Activated naive CD8-positive, alpha-beta T cell treated with anti-CD3 and anti-CD28 coated beads, Interleukin-2, amount 50 U/mL, for 16 hours (primary cell): ENCODE data around the gene MLLT1.

ENCODE experiments used
- DNase-seq: peaks from one replicate; pipeline ENCODE4 v3.0.0-alpha.2; 2020; ENCODE audit warnings: low read depth, low spot score

Gene MLLT1

DNA sequence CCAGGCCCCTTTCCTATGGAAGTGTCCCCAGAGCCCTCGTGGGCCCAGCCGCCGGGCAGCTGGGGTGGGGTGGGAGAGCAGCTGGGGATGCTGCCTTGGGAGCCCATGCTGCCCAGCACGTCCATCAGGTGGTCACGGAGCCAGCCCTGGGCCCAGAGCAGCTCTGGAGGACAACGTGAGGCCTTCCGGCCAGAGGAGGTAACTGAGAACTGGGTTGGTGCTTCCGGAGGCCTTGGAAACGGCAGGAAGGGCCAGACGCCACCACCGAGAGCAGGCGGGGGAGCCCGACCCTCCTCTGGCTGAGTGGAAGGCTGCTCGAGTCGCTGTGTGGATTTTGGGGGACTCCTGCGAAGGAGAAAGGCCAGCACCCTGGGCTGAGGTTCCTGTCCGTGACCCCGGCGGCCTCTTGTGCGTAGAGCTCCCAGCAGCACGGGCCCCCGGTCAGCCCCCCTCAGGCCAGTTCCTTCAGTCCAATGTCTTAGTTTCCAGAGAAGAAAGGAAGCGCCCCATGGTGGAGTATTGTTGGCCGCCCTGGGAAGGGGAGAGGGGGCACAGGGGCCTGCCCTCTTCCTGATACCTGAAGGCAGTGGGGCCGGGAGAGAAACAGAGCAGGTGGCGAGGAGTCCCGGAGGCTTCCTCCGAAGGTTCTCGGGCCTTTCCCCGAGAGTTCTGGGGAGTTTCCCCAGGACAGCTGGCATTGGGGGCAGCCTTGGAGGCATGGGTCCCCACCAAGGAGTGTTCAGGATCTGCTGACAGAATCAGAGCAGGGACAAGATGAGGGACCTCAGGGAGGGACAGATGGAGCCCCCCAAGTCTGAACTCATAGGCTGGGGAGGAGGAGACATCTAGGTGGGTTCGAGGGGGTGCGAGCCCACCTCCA lies 68.8 kb downstream of the MLLT1 start:
- no peak for DNase-seq

DNA sequence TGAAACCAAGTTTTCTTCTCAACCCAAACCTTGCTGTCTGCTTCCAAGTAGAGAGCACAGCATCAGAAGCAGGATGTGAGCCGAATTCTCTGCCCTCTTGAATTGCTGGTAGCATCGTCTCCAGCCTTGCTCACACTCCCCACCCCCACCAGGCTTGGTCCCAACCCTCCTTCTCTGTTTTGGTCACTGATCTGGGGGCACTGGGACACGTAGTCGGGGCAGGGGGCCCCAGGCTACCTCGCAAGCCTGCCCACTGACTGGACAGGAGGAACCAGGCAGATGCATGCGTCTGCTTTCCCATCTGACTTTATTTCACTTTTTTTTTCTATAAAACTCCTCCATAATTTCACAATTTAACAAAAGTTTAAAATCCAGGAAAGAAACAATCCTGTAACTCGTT lies 69.7 kb downstream of the MLLT1 start:
- no peak for DNase-seq

- no peak for DNase-seq
These were observed 70.1 kb downstream of the MLLT1 start for GRCh38 chr19:6209680-6210079.

GRCh38 chr19:6209233-6209632 lies 70.5 kb downstream of the MLLT1 start:
- no peak for DNase-seq

DNA sequence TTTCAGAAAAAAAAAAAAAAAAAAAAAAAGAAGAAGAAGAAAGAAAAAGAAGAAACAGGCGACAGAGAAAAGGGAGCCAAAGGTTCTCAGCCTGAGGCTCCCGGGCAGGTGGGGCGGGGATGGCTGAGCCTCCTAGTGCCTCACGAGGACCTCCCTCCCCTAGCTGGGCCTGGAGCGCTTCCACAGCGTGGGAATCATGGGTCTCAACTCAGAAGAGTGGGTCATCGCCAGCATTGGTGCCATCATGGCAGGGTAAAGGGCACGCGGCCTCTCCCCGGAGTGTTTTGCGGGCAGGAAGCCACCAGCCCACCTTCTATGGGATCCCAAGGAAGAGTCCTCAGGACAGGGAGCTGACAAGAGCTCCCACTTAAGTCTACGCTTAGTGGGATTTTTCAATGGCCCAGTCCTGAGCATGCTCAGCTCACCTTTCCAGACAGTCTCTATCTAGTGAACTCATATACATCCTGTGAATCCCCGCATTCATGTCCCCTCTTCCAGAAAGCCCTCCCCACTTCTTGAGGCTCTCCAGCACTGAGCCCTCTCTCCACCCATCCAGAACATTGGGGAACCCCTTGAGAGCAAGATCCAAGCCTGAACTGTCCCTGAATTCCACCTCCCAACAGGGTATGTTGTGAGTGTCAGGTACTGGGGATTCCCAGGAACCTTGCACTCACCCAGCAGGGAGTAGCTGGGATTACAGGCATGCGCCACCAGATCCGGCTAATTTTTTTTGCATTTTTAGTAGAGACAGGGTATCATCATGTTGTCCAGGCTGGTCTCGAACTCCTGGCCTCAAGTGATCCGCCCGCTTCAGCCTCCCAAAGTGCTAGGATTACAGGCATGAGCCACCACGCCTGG lies 74.7 kb downstream of the MLLT1 start:
- no peak for DNase-seq

DNA sequence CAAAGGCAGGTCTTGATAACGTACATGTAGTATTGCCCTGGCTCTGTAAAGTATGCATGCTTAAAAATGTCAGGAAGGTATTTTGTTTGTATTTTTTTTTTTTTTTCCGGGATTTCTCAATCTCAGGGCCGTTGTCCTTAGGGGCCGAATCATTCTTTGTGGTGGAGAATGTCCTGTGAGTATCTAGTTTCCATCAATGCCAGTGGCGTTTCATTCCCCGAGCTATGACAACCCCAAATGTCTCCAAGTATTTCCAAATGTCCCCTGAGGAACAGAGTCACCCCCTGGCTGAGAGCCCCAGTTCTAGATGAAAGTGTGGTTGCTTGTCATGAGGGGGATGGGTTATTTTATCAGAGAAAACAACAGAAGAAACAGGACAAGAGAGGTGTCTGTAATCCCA lies 75.6 kb downstream of the MLLT1 start:
- DNase-seq = no peak

GRCh38 chr19:6199240-6199994 lies 80.4 kb downstream of the MLLT1 start:
- DNase-seq = peak; percentile 97

DNA sequence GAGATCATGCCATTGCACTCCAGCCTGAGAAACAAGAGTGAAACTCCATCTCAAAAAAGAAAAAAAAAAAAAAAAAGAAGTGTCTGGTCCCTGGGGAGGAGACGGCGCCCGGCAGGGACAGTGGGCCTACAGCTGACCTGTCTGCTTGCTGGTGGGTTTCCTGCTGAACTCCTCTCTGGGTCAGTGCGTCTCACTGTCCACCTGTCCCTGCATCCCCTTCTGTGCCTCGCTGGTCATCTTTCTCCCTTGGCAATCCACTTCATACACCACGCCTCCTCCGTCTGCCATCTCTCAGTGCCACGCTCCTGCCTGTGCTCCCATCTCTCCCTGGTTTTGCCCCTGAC lies 80.9 kb downstream of the MLLT1 start:
- DNase-seq = no peak

- DNase-seq = no peak
These were observed 83.4 kb downstream of the MLLT1 start for GRCh38 chr19:6196361-6196760.

DNA sequence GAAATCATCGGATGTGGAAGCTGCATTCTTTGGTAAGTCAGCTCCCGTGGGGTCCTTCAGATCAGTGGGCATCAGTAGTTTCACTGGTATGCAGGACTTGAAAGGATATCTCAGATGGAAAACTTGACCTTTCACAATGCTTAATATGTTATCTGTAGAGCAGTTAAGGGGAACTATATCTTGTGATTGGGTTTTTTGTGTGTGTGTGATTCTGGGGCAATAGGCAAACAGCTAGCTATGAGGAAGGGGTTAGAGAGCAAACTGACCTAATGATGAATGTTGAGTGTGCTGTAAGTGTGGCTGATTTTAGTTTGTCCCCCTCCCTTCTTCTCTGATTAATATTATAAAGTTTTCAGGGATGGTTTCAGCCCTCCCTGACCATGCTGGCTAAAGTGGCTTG lies 91.0 kb downstream of the MLLT1 start:
- no peak for DNase-seq

- DNase-seq = no peak
These were observed 92.4 kb downstream of the MLLT1 start for GRCh38 chr19:6187374-6187773.

DNA sequence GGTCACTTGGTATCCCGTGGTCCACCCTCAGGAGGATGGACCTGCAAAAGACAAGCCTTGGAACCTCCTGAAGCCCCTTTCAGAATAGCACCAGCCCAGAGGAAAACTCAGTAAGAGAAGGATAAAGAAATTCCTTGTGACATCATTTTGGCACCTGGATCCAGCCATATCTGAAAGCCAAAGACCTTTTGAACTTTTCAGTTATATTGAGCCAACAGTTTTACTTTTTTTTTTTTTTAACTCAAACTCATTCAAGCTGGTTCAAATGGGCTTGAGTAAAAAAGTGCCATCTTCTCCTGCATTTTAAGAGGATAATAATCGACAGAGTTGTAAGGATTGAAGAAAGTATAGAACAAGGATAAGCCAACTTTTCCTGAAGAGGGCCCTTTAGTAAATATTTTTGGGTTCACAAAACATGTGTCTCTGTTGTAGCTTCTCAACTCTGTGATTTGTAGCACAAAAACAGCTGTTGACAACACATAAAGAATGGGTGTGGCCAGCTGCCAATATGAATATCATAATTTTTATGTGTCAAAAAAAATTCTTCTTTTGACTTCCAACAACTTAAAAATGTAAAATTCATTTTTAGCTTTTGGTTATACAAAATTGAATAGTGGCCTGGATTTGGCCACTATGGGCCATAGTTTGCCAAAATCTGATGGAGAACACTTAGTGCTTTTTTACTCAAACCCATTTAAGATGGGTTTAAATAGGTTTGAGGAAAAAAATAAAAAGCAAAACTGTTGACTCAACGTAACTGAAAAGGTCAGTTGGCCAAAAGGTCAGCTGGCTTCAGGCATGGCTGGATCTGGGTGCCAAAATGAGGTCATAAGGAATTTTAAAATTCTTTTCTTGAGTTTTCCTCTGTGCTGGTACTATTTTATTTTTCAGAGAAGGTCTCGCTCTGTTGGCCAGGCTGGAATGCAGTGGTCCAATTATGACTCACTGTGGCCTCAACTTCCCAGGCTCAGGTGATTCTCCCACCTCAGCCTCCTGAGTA lies 93.6 kb downstream of the MLLT1 start:
- no peak for DNase-seq

- no peak for DNase-seq
These were observed 94.5 kb downstream of the MLLT1 start for GRCh38 chr19:6185093-6185834.

DNA sequence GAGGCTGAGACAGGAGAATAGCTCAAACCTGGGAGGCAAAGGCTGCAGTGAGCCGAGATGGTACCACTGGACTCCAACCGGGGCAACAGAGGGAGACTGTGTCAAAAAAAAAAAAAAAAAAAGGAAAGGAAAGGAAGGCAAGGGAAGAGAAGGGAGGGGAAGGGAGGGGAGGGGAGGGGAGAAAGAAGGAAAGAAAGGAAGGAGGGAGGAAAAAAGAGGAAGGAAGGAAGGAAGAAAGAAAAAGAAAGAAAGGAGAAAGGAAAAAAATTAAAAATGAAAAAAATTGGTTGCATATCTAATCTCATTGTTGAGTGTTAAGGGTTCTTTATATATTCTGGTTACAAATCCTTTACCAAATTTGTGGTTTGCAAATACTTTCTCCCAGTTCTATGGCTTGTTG lies 98.7 kb downstream of the MLLT1 start:
- DNase-seq = no peak

- DNase-seq = no peak
These were observed 106.6 kb downstream of the MLLT1 start for GRCh38 chr19:6173190-6173589.

GRCh38 chr19:6172074-6172863 lies 107.5 kb downstream of the MLLT1 start:
- DNase-seq = no peak

DNA sequence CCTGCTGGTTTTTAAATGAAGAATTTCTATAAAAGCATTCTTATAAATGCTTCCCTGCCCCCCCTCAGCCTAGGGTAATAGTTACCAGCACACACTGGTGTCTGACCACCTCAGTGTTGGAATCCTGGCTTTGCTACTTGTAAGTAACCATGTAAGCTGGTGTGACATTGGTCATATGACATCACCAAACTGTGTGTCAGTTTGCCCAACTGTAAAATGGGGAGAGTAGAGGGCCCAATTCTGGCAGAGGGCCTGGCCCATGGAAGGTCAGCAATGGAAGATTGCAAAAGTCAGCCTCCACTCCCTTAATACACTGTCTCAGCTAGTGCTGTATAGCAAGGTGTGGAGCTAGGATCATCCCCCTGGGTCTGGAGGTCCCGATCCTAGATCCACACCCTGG lies 112.7 kb downstream of the MLLT1 start:
- no peak for DNase-seq

- DNase-seq = no peak
These were observed 114.8 kb downstream of the MLLT1 start for GRCh38 chr19:6164906-6165531.

- no peak for DNase-seq
These were observed 118.4 kb downstream of the MLLT1 start for GRCh38 chr19:6161271-6161850.
